GF-D8 (cell line): ENCODE measurements around the gene ZNF227.
"Not testable (repeated sequence)": the region's sequence is repeated elsewhere in the genome, so short reads cannot be mapped to it uniquely, and the experiment has no call there.

Experiments
- DNase-seq: peaks from one replicate; lab custom pipeline; 2025; lab: John Stamatoyannopoulos, UW

ZNF227 gene

GRCh38 chr19:44252332-44252731 lies 40.0 kb downstream of the ZNF227 start:
- not testable (repeated sequence) for DNase-seq

GRCh38 chr19:44253392-44253791 lies 41.1 kb downstream of the ZNF227 start:
- not testable (repeated sequence) for DNase-seq

GRCh38 chr19:44254496-44254895 lies 42.2 kb downstream of the ZNF227 start:
- no peak for DNase-seq

GRCh38 chr19:44255705-44256411 lies 43.5 kb downstream of the ZNF227 start:
- no peak for DNase-seq

GRCh38 chr19:44258136-44258535 lies 45.8 kb downstream of the ZNF227 start:
- DNase-seq, result no peak

- DNase-seq, result no peak
These were observed 46.6 kb downstream of the ZNF227 start for GRCh38 chr19:44258835-44259413.

- no peak for DNase-seq
These were observed 48.0 kb downstream of the ZNF227 start for GRCh38 chr19:44260343-44260681.

GRCh38 chr19:44260695-44261446 lies 48.5 kb downstream of the ZNF227 start:
- no peak for DNase-seq

- DNase-seq, result no peak
These were observed 65.0 kb downstream of the ZNF227 start for GRCh38 chr19:44277331-44277730.

- no peak for DNase-seq
These were observed 65.9 kb downstream of the ZNF227 start for GRCh38 chr19:44278181-44278690.

- no peak for DNase-seq
These were observed 68.6 kb downstream of the ZNF227 start for GRCh38 chr19:44280916-44281315.

GRCh38 chr19:44282846-44283245 lies 70.5 kb downstream of the ZNF227 start:
- DNase-seq, result no peak

GRCh38 chr19:44284968-44285367 lies 72.6 kb downstream of the ZNF227 start:
- no peak for DNase-seq
